GM21423 (cell line): ENCODE data around the gene PTH.
A peak's percentile ranks its signal among the peaks of the same experiment; 100 is the strongest.

Experiments
- ATAC-seq: cut with Tn5 transposase; IDR thresholded peaks from one replicate; pipeline ENCODE4 v1.9.1; 2021; ENCODE audit warnings: mild to moderate bottlenecking, moderate library complexity; ENCODE audit not compliant: unreplicated experiment

The PTH gene

GRCh38 chr11:13495929-13496328 lies at the start of gene PTH:
TSS of gene PTH (minus strand) at chr11:13495997. CDS start at chr11:13492855, 3,142 bp downstream.
- no peak for ATAC-seq

DNA sequence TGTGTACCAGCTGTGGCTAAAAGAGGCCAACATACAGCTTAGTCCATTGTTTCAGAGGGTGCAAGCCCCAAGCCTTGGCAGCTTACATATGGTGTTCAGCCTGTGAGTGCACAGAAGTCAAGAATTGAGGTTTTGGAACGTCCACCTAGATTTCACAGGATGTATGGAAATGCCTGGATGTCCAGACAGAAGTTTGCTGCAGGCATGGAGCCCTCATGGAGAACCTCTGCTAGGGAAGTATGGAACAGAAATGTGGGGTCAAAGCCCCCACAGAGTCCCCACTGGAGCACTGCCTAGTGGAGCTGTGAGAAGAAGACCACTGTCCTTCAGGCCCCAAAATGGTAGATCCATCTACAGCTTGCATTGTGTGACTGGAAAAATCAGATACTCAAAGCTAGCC lies 42.2 kb upstream of the PTH start:
- ATAC-seq, result no peak

- ATAC-seq, result no peak
Observed at GRCh38 chr11:13535819-13536218, 40.0 kb upstream of the PTH start.

- no peak for ATAC-seq
Observed at GRCh38 chr11:13534358-13534757, 38.6 kb upstream of the PTH start.

DNA sequence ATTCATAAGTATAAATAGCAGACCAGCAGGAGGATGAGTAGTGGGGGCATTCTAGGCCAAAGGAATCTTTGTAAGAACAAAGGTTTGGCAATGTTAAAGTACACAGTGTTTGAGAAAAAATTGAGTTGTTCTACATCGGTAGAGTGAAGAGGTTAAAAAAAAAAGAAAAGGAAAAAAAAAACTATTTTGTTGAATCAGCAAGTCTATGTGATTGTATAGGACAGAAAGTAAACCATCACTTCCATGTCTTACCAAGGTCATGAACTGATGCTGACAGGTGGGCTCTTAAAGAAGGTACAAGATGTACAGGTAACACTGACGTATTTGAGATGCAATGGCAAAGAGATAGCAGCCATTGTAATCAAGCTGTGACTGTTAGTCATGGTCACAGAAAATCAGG lies 29.5 kb upstream of the PTH start:
- ATAC-seq, result no peak

DNA sequence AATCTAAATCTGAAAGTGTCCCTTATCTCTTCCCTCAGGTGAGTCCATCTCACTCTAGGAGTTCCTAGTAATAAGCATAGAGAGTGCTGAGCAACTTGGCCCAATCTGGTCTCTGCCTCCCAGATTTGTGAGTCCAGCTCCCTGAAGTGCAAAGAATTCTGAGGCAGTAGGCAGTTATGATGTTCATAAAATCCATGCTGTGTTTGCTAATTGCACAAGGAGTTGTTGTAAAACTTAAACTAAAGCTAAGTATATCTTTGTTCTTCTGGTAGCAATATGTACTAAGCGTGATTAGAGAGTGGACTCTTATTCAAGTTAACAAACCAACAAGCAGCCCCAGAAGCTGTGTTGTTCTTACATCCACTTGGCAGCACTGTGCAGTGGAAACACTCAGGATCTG lies 7.6 kb upstream of the PTH start:
- ATAC-seq, result no peak

- no peak for ATAC-seq
Observed at GRCh38 chr11:13502492-13502891, 6.7 kb upstream of the PTH start.

DNA sequence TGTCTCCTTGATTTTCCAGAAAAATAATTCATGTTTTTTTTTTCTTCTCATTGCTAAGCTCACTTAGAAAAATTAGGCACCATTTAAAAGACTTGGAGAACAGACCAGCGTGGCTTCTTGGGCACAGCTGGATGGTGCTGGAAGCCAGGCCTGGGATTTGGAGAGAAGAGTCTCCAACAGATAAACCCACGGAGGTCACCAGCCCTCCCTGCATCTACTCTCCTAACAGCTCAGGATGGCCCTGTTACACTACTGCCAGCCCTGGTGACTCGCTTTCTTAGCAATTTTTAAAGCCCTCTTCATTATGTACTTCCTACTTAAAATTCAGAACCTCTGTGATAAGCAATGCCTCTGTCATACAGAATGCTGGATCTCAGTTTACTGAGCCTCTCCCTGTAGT lies 1.7 kb downstream of the PTH start:
- no peak for ATAC-seq

DNA sequence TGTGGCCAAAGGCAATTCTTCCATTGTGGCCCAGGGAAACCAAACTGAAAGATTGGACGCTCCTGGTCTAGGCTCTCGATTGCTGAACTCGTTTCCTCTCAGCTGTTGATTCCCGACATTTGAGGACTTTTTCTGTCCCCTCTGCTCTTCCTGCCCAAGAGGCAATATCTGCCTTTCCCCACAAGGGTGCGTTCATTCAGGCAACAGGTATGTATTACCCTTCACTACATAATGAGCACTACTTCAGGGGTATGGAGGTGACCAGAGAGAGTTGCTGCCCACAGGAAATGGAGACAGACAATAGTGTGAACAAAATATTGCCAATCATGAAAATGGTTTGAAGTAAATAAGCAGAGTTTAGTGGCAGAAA lies 8.2 kb downstream of the PTH start:
- ATAC-seq, result peak; percentile 55

GRCh38 chr11:13486926-13487660 lies 8.7 kb downstream of the PTH start:
- ATAC-seq, result peak; percentile 75

DNA sequence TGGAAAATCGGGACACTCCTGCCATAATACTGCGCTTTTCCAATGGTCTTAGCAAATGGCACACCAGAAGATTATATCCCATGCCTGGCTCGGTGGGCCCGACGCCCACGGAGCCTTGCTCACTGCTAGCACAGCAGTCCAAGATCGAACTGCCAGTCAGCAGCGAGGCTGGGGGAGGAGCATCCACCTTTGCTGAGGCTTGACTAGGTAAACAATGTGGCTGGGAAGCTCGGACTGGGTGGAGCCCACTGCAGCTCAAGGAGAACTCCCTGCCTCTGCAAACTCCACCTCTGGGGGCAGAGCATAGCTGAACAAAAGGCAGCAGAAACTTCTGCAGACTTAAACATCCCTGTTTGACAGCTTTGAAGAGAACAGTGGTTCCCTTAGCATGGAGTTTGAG lies 15.6 kb downstream of the PTH start:
- no peak for ATAC-seq

GRCh38 chr11:13479688-13480087 lies 16.1 kb downstream of the PTH start:
- no peak for ATAC-seq

DNA sequence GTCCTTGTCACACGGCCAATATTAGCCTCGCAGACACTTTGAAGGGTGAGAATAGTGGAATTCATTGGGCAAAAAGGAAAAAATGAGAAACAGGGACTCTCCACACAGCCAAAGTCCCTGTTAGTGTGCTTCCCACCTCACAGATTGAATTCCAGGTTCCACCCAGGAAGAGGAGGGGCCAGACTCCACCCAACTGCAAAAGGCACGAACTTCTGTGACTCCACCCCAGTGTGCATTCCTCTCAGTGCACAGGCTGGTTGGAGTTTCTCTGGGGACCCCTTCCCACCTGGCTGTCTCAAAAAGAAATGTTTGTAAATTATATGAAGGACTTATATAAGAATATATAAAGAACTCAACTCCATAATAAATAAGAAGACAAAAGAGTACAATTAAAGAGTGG lies 20.7 kb downstream of the PTH start:
- no peak for ATAC-seq

- no peak for ATAC-seq
Observed at GRCh38 chr11:13473013-13473722, 22.6 kb downstream of the PTH start.

DNA sequence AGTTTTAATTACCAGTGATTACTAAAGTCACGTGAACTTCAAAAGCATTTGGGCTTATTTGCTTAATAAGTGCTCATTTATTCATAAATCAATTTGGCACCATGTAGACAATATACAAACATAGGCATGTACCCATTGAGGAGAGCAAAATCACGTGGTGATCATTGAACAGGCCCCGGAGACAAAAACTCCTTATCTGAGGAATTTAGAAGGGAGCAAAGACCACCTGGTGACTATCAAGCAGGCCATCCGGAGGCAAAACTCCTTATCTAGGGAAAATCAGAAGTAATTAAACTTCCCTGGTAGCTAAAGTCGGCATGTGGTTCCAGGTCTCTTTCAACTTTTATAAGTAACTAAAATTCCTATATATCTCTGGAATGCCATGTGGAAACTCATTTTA lies 27.0 kb downstream of the PTH start:
- no peak for ATAC-seq

DNA sequence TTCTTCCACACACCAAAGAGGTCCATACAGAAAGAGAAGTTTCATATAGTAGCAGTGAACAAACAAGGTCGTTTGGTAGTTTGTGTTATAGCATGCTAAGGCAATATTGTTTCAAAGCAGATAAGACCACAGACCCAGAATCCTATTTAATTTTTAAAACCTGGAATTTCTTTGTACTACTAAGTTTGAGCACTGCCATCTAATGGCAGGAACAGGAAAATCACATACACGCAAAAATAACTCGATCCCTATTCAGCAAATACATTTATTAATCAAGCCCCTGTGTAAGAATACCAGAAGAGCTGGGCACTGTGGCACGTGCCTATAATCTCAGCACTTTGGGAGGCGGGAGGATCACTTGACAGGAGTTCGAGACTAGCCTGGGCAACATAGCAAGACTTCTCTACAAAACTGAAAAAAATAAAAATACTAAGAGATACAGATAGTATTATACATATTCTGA lies 29.9 kb downstream of the PTH start:
- no peak for ATAC-seq

DNA sequence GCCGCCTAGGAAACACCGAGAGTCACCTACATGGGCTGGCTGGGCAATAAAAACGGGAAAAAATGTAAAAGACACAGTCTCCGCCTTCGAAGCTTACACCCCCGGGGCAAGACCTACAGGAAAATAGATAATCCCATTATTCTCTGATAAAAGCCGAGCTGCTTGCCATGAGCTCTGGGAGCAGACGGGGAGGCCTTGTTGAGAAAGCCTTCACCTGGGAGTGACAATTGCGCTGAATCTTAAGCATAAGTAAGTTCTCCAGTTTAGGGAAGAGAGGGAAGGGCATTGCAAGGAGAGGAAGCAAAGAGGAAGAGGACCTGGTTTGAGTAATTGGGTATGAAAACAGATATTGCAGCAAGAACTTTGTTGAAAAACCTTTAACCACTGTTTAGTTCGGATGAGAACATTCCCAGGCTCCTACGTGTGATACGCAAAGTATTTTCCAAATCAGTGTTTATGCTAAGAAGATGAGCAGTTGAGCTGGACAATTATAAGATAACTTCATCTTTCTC lies 32.0 kb downstream of the PTH start:
- peak; percentile 0 for ATAC-seq

DNA sequence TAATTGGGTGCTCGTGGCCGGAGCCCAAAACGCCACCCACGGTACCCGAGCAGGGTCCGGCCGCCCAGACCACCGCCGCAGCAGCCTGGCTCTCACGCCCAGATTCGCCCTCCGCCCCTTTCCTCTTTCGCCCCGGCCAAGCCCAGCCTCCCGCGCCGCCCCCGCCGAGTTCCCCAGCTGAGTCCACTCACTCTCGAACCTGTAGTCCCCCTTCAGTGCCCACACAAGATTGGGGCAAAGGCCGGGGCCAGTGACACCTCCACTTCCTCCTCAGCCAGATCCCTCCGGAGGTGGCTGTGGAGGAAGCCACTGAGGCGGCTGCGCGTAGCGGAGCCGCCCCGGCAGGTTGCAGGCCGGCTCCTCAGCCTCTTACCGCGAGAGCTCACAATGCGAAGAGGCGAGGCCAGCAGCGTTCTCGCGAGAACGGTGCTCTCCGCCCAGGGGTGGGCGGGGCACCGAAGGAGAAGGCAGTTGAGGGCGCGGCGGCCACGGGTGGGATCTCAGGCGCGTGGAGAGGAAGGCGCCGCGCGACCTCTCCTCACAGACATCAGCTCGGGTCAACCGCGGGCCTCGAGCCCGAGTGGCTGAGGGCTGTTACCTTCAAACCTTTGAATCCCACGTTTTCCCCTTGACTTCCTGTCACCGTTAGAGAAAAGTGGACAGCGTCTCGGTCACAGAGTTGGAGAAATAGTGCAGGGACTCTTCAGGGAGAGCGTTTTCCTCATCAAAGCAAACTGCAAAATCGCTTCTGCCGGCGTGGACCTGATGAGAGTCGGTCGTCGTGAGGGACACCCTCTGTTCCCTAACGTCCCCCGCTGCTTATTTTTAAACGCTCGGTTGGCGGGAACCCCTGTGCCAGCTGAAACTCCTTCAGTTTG lies 32.7 kb downstream of the PTH start, which contains the start of gene BTBD10:
Gene BTBD10 (minus strand): TSS at position 322 of the 878 bp plus-strand sequence. CDS start 18,098 bp downstream, outside the sequence.
- ATAC-seq, result peak; percentile 97

- ATAC-seq, result peak; percentile 34
Observed at GRCh38 chr11:13462311-13462900, 33.4 kb downstream of the PTH start.

- no peak for ATAC-seq
Observed at GRCh38 chr11:13461291-13461690, 34.5 kb downstream of the PTH start.
